GM12878 (cell line): ENCODE results near the gene TCEAL1.
"Not testable (repeated sequence)": the region's sequence is repeated elsewhere in the genome, so short reads cannot be mapped to it uniquely, and the experiment has no call there.

Source experiments
- ATF2 ChIP-seq: IDR thresholded peaks from 2 replicates; pipeline ENCODE4 v1.6.1; 2012; ENCODE audit warnings: low read length, inconsistent platforms
- BCLAF1 ChIP-seq: fragments of 450-650 bp; IDR thresholded peaks from 2 replicates; pipeline ENCODE4 v1.6.1; 2017; ENCODE audit warnings: antibody characterized with exemption, mild to moderate bottlenecking, moderate library complexity
- EP300 ChIP-seq, 2 experiments: fragments of 150-350 bp in 1 of 2; IDR thresholded peaks; 2 replicates each; pipeline ENCODE4 v1.6.1; 2011 to 2012; ENCODE audit warnings: low read depth in 2 of 2, low read length in 2 of 2, borderline replicate concordance in 1 of 2, improper control_type of control experiment in 1 of 2, inconsistent platforms in 1 of 2; ENCODE audit not compliant: control insufficient read depth in 1 of 2
- ETV6 ChIP-seq, 2 experiments: fragments of 450-650 bp in 1 of 2; IDR thresholded peaks in 1 of 2; conservative IDR thresholded peaks in 1 of 2; 2 replicates each; pipeline ENCODE4 v1.6.1; 2014; ENCODE audit warnings: antibody characterized with exemption in 1 of 2, borderline replicate concordance in 1 of 2, low read depth in 1 of 2, mild to moderate bottlenecking in 1 of 2, moderate library complexity in 1 of 2
- EZH2 ChIP-seq: IDR thresholded peaks from 2 replicates; pipeline ENCODE4 v1.6.1; 2012; ENCODE audit warnings: low read depth, mild to moderate bottlenecking, control low read depth, inconsistent platforms, low read length, borderline replicate concordance; ENCODE audit not compliant: control insufficient read depth
- HCFC1 ChIP-seq: fragments of 150-350 bp; IDR thresholded peaks from 2 replicates; pipeline ENCODE4 v1.6.1; 2014; ENCODE audit warnings: low read length
- HDGF ChIP-seq: fragments of 450-650 bp; IDR thresholded peaks from 2 replicates; pipeline ENCODE4 v1.6.1; 2016; ENCODE audit warnings: antibody characterized with exemption
- NR2C1 ChIP-seq: fragments of 450-650 bp; IDR thresholded peaks from 2 replicates; pipeline ENCODE4 v1.6.1; 2017; ENCODE audit warnings: antibody characterized with exemption, mild to moderate bottlenecking, moderate library complexity
- POLR2A ChIP-seq: IDR thresholded peaks from 2 replicates; pipeline ENCODE4 v1.6.1; 2011; ENCODE audit warnings: low read depth, mild to moderate bottlenecking, low read length
- SIN3A ChIP-seq: IDR thresholded peaks from 2 replicates; pipeline ENCODE4 v1.6.1; 2012; ENCODE audit warnings: low read depth, low read length, improper control_type of control experiment
- SP1 ChIP-seq: IDR thresholded peaks from one replicate; pipeline ENCODE4 v1.6.1; 2011; ENCODE audit warnings: low read depth, low read length
- TCF7 ChIP-seq: IDR thresholded peaks from 2 replicates; pipeline ENCODE4 v1.6.1; 2014; ENCODE audit warnings: antibody characterized with exemption, borderline replicate concordance
- TF ChIP-seq, protein P1 (sequence below): IDR thresholded peaks from 2 replicates; pipeline ENCODE4 v1.6.1; 2012; ENCODE audit warnings: low read depth, low read length, improper control_type of control experiment

DNA sequence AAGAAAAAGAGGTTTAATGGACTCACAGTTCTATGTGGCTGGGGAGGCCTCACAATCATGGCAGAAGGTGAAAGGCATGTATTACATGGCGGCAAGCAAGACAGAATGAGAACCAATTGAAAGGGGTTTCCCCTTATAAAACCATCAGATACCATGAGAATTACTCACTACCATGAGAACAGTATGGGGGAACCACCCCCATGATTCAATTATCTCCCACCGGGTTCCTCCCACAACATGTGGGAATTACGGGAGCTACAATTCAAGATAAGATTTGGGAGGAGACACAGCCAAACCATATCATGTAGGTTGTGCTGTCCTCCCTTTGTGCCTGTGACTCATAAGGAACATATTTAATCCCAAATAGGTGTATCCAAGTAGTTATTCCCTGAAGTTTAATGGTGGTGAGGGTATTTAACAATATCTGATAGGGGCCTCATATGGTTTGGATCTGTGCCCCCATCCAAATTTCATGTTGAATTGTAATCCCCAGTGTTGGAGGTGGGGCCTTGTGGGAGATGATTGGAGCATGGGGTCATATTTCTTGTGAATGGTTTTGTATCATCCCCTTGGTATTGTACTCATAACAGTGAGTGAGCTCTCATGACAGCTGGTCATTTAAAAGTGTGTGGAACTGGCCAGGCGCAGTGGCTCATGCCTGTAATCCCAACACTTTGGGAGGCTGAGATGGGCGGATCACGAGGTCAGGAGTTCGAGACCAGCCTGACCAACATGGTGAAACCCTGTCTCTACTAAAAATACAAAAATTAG, 26.6 kb downstream of the TCEAL1 start:
- TF ChIP-seq ATF2; HDGF; HCFC1; TCF7; NR2C1; EZH2; EP300 (IDR thresholded peaks at IDR 0.05; ENCODE audit: borderline replicate concordance in 1 of 2, control insufficient read depth in 1 of 2, low read depth in 2 of 2, low read length in 2 of 2); ETV6 (conservative IDR thresholded peaks at IDR 0.05 in 1 of 2, IDR thresholded peaks at IDR 0.05 in 1 of 2; ENCODE audit: borderline replicate concordance in 1 of 2, low read depth in 1 of 2); BCLAF1; SP1; SIN3A; POLR2A: not testable (repeated sequence)
- TF ChIP-seq, protein P1, sequence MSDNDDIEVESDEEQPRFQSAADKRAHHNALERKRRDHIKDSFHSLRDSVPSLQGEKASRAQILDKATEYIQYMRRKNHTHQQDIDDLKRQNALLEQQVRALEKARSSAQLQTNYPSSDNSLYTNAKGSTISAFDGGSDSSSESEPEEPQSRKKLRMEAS, result not testable (repeated sequence)
